ENCODE results near the gene DNAAF1.

The DNAAF1 gene

GRCh38 chr16:84184775-84185174 lies 39.7 kb downstream of the DNAAF1 start:
- H3K4me3 ChIP-seq (ENCODE audit: low read length), result no peak overlapping the region
- no peak for DNase-seq (ENCODE audit: low read depth)
- no peak for TF ChIP-seq CTCF (conservative IDR thresholded peaks at IDR 0.05; ENCODE audit: low read length)

- DNase-seq (ENCODE audit: low read depth), result peak; percentile 95
- peak; percentile 72 for TF ChIP-seq CTCF (conservative IDR thresholded peaks at IDR 0.05; ENCODE audit: low read length)
- H3K4me3 ChIP-seq (ENCODE audit: low read length), result peak within 1 kb of the TSS; percentile 97
Measured at GRCh38 chr16:84186685-84187437, 41.8 kb downstream of the DNAAF1 start, which contains the start of gene TAF1C. TSS of gene TAF1C (minus strand) at chr16:84187057. CDS start at chr16:84184988, 2,069 bp downstream.

DNA sequence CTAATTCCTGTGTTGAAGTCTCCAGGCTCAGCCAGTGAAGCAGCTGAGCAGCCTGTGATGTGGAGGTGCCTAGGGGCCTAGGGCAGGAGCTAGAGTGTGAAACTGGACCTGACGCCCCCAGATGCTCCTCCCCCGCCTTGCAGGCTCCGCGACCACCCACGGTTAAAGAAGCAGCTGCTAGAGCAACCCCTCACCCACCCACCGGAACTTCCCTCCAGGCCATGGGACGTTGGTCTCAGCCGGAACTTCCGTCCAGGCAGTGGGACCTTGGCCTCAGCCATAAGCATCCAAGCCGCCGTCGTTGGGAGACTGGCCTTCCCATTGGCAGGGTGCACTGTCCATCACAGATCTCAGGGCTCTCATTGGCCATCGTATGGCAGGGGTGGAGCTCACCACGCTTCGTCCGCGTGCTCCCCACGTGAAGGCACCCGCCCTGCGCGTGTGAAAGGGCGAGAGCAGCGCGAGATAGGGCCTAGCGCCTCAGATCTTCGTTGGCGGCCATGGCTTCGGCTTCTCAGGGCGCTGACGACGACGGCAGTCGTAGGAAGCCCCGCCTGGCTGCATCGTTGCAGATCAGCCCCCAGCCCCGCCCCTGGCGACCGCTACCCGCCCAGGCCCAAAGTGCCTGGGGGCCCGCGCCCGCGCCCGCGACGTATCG lies 45.8 kb downstream of the DNAAF1 start, which contains the start of gene ADAD2:
Gene ADAD2 (plus strand): TSS at position 427 of the 658 bp plus-strand sequence. CDS start 74 bp downstream, at position 501.
- no peak for TF ChIP-seq CTCF (conservative IDR thresholded peaks at IDR 0.05; ENCODE audit: low read length)
- DNase-seq (ENCODE audit: low read depth), result no peak
- H3K4me3 ChIP-seq (ENCODE audit: low read length), result no peak within 1 kb of the TSS

DNA sequence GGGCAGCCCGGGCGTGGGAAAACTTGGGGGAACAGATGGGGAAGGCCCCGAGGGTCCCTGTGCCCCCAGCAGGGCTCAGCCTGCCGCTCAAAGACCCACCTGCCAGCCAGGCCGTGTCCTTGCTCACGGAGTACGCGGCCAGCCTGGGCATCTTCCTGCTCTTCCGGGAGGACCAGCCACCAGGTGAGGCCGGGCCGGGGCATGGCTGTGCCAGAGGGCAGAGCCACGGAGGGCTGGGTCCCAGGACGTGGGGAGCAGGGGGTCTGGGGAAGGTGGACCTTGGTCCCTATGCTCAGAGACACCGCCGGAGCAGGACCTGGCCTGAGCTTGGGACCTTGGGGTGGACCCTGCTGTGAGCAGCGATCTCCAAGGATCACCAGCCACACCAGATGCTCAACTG lies 46.4 kb downstream of the DNAAF1 start:
- DNase-seq (ENCODE audit: low read depth), result no peak
- no peak for TF ChIP-seq CTCF (conservative IDR thresholded peaks at IDR 0.05; ENCODE audit: low read length)
- no peak overlapping the region for H3K4me3 ChIP-seq (ENCODE audit: low read length)

DNA sequence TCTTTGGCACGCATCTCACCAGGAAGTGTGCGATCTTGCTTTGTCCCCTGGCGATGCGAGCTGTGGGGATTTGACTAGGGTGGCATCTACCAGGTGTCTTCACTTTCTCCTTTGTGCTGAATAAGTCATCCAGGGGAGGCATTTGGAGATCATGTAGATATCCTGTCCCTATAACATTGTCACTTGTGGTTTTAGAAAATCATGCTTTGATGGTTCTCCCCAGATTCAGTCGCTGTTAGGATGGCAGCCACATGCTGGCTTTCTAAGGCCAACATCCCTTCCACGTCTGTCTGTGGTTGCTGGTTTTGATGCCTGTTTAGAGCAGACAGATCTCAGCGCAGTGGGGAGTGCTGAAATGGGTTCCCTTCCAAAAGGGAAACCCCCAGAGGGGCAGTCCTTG lies 48.4 kb downstream of the DNAAF1 start:
- DNase-seq (ENCODE audit: low read depth), result no peak
- no peak overlapping the region for H3K4me3 ChIP-seq (ENCODE audit: low read length)
- TF ChIP-seq CTCF (conservative IDR thresholded peaks at IDR 0.05; ENCODE audit: low read length), result no peak

- DNase-seq (ENCODE audit: low read depth), result no peak
- no peak overlapping the region for H3K4me3 ChIP-seq (ENCODE audit: low read length)
- TF ChIP-seq CTCF (conservative IDR thresholded peaks at IDR 0.05; ENCODE audit: low read length), result no peak
Measured at GRCh38 chr16:84194018-84194417, 48.9 kb downstream of the DNAAF1 start.
